ENCODE data around the gene ATP1A1.

Gene ATP1A1

GRCh38 chr1:116392717-116393404, 19.8 kb downstream of the ATP1A1 start:
- no peak for DNase-seq

GRCh38 chr1:116393792-116394191, 20.7 kb downstream of the ATP1A1 start:
- no peak for DNase-seq

GRCh38 chr1:116394270-116394669, 21.2 kb downstream of the ATP1A1 start:
- DNase-seq = no peak

- no peak for DNase-seq
Observed at GRCh38 chr1:116396769-116397168, 23.7 kb downstream of the ATP1A1 start.

GRCh38 chr1:116397728-116398127, 24.7 kb downstream of the ATP1A1 start:
- no peak for DNase-seq

- no peak for DNase-seq
Observed at GRCh38 chr1:116400780-116401179, 27.7 kb downstream of the ATP1A1 start.

GRCh38 chr1:116401646-116402176, 28.7 kb downstream of the ATP1A1 start:
- no peak for DNase-seq

GRCh38 chr1:116402333-116402732, 29.3 kb downstream of the ATP1A1 start:
- no peak for DNase-seq

- no peak for DNase-seq
Observed at GRCh38 chr1:116403496-116404136, 30.6 kb downstream of the ATP1A1 start.

GRCh38 chr1:116404699-116405098, 31.7 kb downstream of the ATP1A1 start:
- DNase-seq = no peak

GRCh38 chr1:116405241-116406135, 32.4 kb downstream of the ATP1A1 start:
- DNase-seq = no peak

- no peak for DNase-seq
Observed at GRCh38 chr1:116407033-116407432, 34.0 kb downstream of the ATP1A1 start.

- DNase-seq = no peak
Observed at GRCh38 chr1:116408193-116408592, 35.1 kb downstream of the ATP1A1 start.

- no peak for DNase-seq
Observed at GRCh38 chr1:116408803-116409720, 36.0 kb downstream of the ATP1A1 start.

GRCh38 chr1:116409751-116410191, 36.7 kb downstream of the ATP1A1 start:
- no peak for DNase-seq

GRCh38 chr1:116411784-116412479, 38.9 kb downstream of the ATP1A1 start:
- DNase-seq = no peak

- no peak for DNase-seq
Observed at GRCh38 chr1:116412480-116412798, 39.4 kb downstream of the ATP1A1 start.

- DNase-seq = no peak
Observed at GRCh38 chr1:116412898-116413297, 39.9 kb downstream of the ATP1A1 start.

- no peak for DNase-seq
Observed at GRCh38 chr1:116413414-116413813, 40.4 kb downstream of the ATP1A1 start.

GRCh38 chr1:116414364-116414763, 41.3 kb downstream of the ATP1A1 start:
- DNase-seq = no peak

- DNase-seq = no peak
Observed at GRCh38 chr1:116415200-116415698, 42.2 kb downstream of the ATP1A1 start.
